ENCODE results near the gene NMU.
A peak's percentile ranks its signal among the peaks of the same experiment; 100 is the strongest.
"Not testable (repeated sequence)": the region's sequence is repeated elsewhere in the genome, so short reads cannot be mapped to it uniquely, and the experiment has no call there.

Gene NMU

GRCh38 chr4:55618546-55619143 is 17.5 kb downstream of the NMU start:
- FAIRE-seq: no peak

DNA sequence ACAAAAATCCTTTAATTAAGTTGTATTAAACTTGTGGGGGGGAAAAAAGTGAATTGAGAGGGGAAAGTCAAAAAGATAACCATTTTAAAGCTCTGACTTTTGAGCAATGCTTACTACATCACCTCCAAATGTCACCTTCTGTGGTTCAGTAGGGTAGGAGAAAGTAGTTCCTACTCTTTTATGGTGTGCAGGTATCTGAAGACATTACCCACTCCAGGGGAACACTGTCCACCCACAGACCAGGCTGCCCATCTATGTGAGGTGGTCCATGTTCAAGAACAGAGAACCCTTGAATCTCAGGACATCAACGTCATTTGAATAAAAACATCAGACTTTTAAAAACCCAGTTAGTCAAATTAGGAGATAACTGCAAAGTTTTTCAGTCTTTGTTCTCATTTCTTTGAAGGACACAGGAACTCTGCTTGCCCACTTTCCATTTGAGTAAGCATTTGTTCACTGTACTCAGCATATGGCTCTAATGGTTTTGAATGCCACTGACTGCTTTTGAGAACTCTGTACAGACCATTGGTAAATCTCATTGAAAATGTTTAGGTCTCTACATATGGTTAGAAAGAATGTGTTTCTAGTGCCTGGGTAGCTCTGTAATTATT is 18.4 kb downstream of the NMU start:
- no peak for FAIRE-seq

- no peak for FAIRE-seq
Measured at GRCh38 chr4:55615008-55615407, 21.1 kb downstream of the NMU start.

GRCh38 chr4:55613621-55614020 is 22.5 kb downstream of the NMU start:
- no peak for FAIRE-seq

DNA sequence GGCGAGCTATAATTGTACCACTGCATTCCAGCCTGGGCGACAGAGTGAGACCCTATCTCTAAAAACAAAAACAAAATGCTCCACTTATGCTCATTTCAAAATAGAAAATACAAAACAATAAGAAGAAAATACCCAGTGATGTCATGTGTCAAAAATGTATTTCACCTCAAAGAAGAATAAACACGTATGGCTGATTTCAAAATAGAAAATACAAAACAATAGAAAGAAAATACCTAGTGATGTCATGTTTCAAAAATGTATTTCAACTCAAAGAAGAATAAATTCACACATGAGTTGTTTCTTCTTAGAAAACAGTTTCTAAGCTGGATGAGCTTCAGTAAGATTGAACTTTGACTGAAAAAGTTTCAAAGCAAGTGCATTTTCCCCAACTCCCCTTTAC is 23.8 kb downstream of the NMU start:
- FAIRE-seq: no peak

GRCh38 chr4:55611358-55612059 is 24.6 kb downstream of the NMU start:
- FAIRE-seq: no peak

- no peak for FAIRE-seq
Measured at GRCh38 chr4:55610381-55610780, 25.7 kb downstream of the NMU start.

DNA sequence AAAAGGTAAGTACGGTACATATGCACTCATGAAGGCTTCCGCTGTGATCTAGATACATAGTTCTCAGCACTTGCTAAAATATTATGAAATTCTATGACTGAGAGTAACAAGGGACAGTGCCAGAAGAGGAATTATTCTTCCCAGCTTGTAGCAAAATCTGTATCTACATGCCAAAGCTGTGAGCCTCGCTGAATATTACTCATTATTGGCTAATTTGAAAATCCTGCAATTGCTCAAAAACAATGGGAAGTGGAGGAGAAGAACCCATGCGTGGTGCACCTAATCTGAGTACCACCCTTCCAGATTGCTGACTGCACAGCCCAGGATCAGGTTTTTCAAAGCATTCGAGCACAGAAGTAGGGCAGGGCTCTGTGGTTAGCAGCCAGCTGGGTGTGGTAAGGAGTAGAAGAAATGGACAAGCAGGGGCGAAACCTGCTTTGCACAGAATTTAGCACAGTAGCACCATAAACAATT is 26.7 kb downstream of the NMU start:
- no peak for FAIRE-seq

- FAIRE-seq: no peak
Measured at GRCh38 chr4:55608591-55608990, 27.5 kb downstream of the NMU start.

GRCh38 chr4:55604996-55605395 is 31.1 kb downstream of the NMU start:
- FAIRE-seq: no peak

- FAIRE-seq: no peak
Measured at GRCh38 chr4:55600640-55601039, 35.5 kb downstream of the NMU start.

DNA sequence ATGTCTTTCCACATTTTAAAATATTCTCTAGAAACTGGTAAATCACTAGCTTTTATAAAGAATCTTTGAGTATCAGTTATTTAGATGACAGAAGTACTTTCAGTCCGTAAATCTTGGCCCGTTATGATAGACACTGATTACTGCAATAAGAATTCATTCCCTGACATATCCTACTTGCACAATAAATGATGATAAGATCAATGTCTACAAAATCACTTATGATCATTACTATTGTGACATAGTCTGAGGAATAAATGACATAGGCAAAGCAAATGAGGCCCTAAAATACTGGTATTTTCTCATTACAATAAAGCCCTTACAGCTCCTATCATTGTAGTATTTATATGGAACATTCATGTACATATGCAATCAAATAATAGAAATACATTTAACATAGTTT is 37.5 kb downstream of the NMU start:
- FAIRE-seq: no peak

DNA sequence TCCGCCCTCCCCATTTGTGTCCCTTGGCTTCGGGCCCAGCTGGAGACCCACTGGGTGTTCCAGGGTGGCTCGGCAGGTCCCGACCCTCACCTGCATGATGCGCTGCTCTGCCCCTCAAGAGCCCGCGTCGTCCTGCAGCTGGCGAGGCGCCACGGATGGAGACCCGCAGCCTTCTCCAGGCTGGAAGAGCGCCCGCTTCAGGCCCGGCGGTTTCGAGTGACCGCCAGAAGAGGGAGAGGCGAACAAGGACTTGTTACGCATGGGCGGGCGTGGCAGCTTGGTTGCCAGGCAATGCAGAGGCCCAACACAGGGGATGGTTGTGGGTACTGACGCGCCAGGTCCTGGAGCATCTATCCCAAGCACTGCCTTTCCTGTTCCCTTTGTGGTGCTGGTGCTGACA is 44.1 kb downstream of the NMU start, which contains the start of gene PDCL2:
TSS of gene PDCL2 (minus strand) at position 232 of the 400 bp plus-strand sequence. CDS start at position 96, 136 bp downstream.
- no peak for FAIRE-seq

GRCh38 chr4:55588160-55588559 is 47.9 kb downstream of the NMU start:
- FAIRE-seq: no peak

DNA sequence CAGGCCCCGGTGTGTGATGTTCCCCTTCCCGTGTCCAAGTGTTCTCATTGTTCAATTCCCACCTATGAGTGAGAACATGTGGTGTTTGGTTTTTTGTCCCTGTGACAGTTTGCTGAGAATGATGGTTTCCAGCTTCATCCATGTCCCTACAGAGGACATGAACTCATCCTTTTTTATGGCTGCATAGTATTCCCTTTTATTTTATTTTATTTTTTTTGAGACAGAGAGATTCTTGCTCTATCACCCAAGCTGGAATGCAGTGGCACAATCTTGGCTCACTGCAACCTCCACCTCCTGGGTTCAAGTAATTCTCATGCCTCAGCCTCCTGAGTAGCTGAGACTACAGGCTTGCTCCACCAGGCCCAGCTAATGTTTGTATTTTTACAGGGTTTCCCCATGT is 53.3 kb downstream of the NMU start:
- FAIRE-seq: not testable (repeated sequence)

- FAIRE-seq: no peak
Measured at GRCh38 chr4:55578341-55579010, 57.6 kb downstream of the NMU start.

DNA sequence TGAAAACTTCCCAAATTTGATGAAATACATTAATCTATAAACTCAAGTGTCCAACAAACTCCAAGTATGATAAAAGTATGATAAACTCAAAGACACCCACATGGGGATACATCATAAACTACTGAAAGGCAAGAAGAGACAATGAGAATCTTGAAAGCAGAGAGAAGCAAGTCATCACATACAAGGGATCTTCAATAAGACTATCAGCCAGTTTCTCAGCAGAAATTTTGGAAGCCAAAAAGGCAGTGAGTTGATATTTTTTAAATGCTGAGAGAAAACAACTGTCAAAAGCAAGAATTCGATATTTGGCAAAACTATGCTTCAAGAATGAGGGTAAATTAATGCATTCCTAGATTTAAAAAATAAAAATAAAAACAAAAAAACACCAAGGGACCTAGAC is 60.6 kb downstream of the NMU start:
- no peak for FAIRE-seq

- FAIRE-seq: no peak
Measured at GRCh38 chr4:55574252-55574651, 61.8 kb downstream of the NMU start.

- no peak for FAIRE-seq
Measured at GRCh38 chr4:55571806-55572205, 64.3 kb downstream of the NMU start.

- FAIRE-seq: no peak
Measured at GRCh38 chr4:55568905-55569504, 67.1 kb downstream of the NMU start.

DNA sequence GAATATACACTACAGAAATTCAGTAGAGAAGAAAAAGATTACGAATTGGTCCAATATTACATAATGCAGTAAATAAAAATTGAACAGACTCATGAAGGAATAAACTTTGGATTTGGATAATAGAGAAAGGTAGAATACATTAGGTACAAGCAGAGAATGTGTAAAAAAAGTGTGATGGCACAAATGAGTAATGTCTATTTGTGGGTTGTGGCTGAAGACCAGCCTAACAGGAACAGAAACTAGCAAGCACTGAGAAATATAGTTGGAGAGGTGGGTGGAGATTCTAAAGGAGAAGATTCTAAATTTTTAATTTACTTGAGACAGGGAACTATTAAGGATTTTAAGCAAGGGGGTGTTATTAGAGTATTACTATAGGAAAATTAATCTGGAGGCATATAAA is 74.2 kb downstream of the NMU start:
- FAIRE-seq: no peak

- FAIRE-seq: no peak
Measured at GRCh38 chr4:55560096-55560495, 76.0 kb downstream of the NMU start.

DNA sequence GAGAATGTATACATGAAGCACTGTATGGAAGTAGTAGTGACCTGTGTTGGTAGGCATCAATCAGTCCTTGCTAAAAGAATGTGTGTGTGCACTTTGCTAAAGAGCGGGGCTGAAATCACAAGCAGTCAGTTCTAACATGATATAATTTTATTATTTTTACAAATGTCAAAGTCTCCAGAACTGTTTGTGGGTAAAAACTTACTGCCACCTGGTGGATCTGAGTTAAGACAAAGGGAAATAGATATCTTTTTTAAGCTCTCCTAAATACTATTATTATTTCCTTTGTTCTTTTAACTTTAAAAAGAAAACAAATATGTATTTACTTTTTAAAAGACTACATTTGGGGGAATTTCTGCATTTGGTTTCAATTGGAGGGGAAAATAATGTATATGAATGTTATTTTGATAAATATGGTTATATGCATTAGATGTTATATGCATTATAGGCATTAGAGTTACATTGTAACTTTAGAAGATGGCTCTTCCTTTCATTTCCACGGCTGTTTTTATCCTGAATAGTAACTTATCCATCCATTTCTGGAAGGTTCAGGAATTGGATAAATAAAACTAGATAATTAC is 81.6 kb downstream of the NMU start:
- peak; percentile 94 for FAIRE-seq

All from G401.6 (cell line).